Memory B cell (primary cell): ENCODE measurements around the gene MCRIP1.

ENCODE experiments used
- ATAC-seq: fragments of 150-1000 bp; cut with Tn5 transposase; 2 replicates; pipeline ENCODE4 v1.10.0; 2021; ENCODE audit warnings: low read depth, mild to moderate bottlenecking, moderate library complexity
- DNase-seq, 2 donors: peaks; one replicate each; pipeline ENCODE4 v3.0.0; 2022; ENCODE audit warnings: low spot score in 2 of 2
- H3K27ac Mint-ChIP-seq: one replicate; pipeline ENCODE4 v1.8.0; 2022; ENCODE audit warnings: mild to moderate bottlenecking, moderate library complexity, mixed read lengths
- H3K27me3 Mint-ChIP-seq: one replicate; pipeline ENCODE4 v1.8.0; 2022; ENCODE audit warnings: mixed read lengths
- H3K36me3 Mint-ChIP-seq: one replicate; pipeline ENCODE4 v1.8.0; 2022; ENCODE audit warnings: mild to moderate bottlenecking, mixed read lengths
- H3K4me1 Mint-ChIP-seq: one replicate; pipeline ENCODE4 v1.8.0; 2022; ENCODE audit warnings: mixed read lengths
- H3K4me3 Mint-ChIP-seq: one replicate; pipeline ENCODE4 v1.8.0; 2022; ENCODE audit warnings: mild to moderate bottlenecking, moderate library complexity, mixed read lengths
- H3K9me3 Mint-ChIP-seq: one replicate; pipeline ENCODE4 v1.8.0; 2022; ENCODE audit warnings: mixed read lengths

MCRIP1 gene

DNA sequence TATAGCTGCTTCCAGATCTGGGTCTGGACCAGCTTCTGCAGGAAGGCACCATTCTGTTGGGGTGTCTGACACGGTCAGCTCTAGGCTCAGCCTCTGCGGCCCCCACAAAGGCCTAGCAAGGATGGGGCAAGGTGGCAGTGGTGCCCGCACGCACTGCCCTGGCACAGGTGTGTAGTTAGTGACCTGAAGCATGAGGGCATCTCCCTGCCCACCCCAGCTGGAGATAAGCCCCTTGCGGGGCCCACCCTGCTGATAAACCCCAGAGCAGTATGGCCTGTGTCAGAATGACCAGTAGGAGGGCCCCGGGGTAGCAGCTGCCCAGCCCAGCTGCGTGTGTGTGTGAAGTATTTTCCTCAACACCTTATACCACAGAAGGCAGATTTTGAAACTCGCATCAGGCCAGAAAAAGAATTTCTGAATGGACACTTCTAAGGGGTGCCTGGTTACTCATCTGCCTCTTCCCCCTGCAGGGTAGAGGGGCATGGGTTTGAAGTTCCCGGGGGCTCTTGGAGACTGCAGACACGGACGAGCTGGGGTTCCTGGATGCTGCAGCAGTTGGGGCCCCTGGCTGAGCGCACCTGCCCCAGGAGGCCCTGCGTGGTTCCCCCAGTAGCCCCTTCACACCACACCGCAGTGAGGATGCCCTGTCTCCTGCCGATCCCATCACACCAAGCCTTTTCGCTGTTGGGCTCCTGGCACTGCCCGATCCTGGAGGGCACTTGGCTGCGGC is 33.5 kb upstream of the MCRIP1 start:
- H3K27me3 Mint-ChIP-seq, result no peaks in the 10 kb centered on the region
- ATAC-seq (no peak), DNase-seq (peak in 1 of 2 donors; percentile 40)
- no peak overlapping the region for H3K4me3 Mint-ChIP-seq
- peaks cover 26% of the 10 kb centered on the region for H3K4me1 Mint-ChIP-seq
- peak overlapping the region; percentile 75 for H3K27ac Mint-ChIP-seq
- peaks cover 9% of the 10 kb centered on the region for H3K36me3 Mint-ChIP-seq
- no peaks in the 10 kb centered on the region for H3K9me3 Mint-ChIP-seq

- Mint-ChIP-seq H3K36me3 (peaks cover 7% of the 10 kb centered on the region), H3K9me3 (no peaks in the 10 kb centered on the region), H3K4me3 (no peak overlapping the region), H3K4me1 (peaks cover 26% of the 10 kb centered on the region), H3K27me3 (no peaks in the 10 kb centered on the region), H3K27ac (no peak overlapping the region)
- ATAC-seq, result no peak
- DNase-seq, result peak; percentile 13 to 21
Observed at GRCh38 chr17:81865733-81866439, 32.8 kb upstream of the MCRIP1 start.

DNA sequence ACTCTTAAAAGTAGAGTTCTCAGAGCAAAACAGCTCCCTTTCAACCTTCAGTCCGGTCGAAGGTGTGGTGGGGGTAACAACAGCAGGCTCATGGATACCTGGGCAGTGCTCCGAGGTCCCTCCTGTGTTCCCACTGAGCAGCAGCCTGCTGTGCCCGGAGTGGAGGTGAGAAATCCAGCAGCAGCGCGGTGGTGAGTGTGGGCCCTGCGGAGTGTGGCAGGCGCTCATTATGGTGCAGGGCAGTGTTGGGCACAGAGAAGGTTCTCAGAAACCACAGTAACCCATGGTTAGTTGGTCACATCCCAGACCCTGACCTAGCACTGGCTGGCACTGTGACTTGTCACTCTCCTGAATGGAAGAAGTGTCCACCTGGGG is 32.3 kb upstream of the MCRIP1 start:
- no peak overlapping the region for H3K27ac Mint-ChIP-seq
- H3K36me3 Mint-ChIP-seq, result peaks cover 7% of the 10 kb centered on the region
- no peak overlapping the region for H3K4me3 Mint-ChIP-seq

GRCh38 chr17:81863833-81864768 is 31.0 kb upstream of the MCRIP1 start:
- peaks cover 22% of the 10 kb centered on the region for H3K4me1 Mint-ChIP-seq
- H3K4me3 Mint-ChIP-seq, result no peak overlapping the region
- ATAC-seq, result no peak
- H3K36me3 Mint-ChIP-seq, result peaks cover 8% of the 10 kb centered on the region
- H3K27me3 Mint-ChIP-seq, result no peaks in the 10 kb centered on the region
- DNase-seq, result no peak
- H3K9me3 Mint-ChIP-seq, result no peaks in the 10 kb centered on the region
- peak overlapping the region; percentile 92 for H3K27ac Mint-ChIP-seq

More for the DNA sequence above, 32.3 kb upstream of the MCRIP1 start:
- DNase-seq (no peak), ATAC-seq (no peak)
- Mint-ChIP-seq H3K27me3 (no peaks in the 10 kb centered on the region), H3K4me1 (peaks cover 26% of the 10 kb centered on the region), H3K9me3 (no peaks in the 10 kb centered on the region)

GRCh38 chr17:81863123-81863675 is 30.1 kb upstream of the MCRIP1 start:
- peaks cover 6% of the 10 kb centered on the region for H3K36me3 Mint-ChIP-seq
- no peaks in the 10 kb centered on the region for H3K9me3 Mint-ChIP-seq
- H3K4me1 Mint-ChIP-seq, result peaks cover 20% of the 10 kb centered on the region

DNA sequence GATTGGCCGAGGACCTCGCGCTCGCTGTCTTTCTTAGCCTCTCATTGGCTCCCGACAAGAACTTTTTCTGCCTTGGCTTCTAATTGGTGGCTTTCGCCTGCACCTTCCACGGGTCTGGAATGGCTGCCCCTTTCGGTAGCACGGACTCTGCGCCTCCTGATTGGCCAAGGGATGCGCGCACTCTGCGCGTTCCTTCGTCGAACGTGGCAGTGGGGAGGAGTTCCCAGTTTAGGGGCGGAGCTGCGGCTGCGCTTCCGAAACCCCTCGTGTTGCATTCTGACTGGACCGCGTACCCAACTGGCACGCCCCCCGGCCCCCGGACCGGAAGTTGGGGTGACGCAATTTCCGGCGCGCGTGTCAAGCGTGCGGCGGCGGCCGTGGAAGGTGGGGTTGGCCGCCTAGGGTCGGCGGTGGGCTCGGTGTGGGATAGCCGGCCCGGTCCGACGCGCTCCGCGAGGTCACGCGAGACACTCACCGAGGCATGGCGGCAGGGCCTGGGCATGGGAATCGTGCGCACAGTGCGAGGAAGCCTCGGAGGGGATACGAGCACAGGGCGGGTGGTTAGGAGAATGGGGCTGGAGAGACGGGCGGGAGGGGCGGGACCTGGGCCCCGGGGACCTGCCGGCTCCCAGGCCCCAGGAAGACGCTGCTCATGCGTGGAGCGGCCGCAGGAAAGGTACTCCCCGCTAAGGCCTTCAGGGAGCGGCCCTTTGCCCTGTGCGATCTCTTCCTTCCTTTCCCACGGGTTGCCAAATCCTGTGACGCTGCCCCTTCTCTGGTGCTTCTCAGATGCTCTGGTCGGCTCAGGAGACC is 27.9 kb upstream of the MCRIP1 start:
- Mint-ChIP-seq H3K27me3 (no peaks in the 10 kb centered on the region), H3K4me1 (peaks cover 9% of the 10 kb centered on the region)
- peak; percentile 76 for ATAC-seq

More at GRCh38 chr17:81863123-81863675, 30.1 kb upstream of the MCRIP1 start:
- no peaks in the 10 kb centered on the region for H3K27me3 Mint-ChIP-seq
- H3K27ac Mint-ChIP-seq, result peak overlapping the region; percentile 92
- no peak for ATAC-seq
- DNase-seq, result no peak
- H3K4me3 Mint-ChIP-seq, result peak overlapping the region; percentile 72

DNA sequence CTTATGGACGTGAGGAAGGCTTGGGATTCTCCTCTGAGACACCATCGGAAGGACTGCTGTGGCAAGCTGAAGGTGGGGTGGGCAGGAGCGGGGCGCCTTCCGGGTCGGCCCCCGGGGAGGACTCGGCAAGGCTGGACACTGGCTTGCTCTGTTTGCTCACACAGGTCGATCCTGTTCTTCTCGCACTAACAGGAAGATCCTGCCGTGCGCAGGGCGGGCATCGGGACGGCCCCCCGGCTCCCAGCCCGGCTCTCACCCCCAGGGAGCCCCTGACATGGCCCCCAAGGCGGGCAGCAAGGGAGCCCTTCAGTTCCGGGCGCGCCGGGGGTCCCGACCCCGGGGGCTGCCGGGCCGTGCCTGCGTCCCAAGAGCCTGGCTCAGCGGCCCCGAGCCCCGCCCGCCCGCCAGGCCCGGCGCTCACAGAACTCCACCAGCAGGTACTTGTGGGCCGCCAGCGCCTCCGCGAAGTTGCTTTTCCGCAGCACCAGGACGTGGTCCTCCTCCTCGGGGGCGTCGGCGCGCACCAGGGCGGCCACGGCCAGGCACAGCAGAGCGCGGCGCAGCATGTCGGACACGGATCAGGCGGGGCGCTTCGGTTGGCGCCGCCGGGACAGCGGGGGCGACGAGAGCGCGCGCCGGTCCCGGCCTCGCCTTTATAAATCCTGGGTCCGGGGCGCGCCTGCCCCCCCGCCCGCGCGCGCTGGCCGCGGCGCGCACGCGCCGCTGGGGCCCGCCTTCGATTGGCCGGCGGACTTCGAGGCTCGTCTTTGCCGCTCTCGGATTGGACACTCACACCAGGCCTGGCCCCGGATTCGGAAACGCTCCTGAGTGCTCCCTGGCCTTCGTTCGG is 27.0 kb upstream of the MCRIP1 start, which contains the start of gene P4HB:
Gene P4HB (minus strand): TSS at position 630 of the 850 bp plus-strand sequence. CDS start 64 bp downstream, at position 566.
- H3K27ac Mint-ChIP-seq, result peak within 1 kb of the TSS; percentile 95
- H3K27me3 Mint-ChIP-seq, result no peaks in the 10 kb centered on the region
- H3K9me3 Mint-ChIP-seq, result no peaks in the 10 kb centered on the region
- peak; percentile 6 for ATAC-seq
- peak within 1 kb of the TSS; percentile 86 for H3K4me3 Mint-ChIP-seq
- peaks cover 9% of the 10 kb centered on the region for H3K4me1 Mint-ChIP-seq
- peaks cover 5% of the 10 kb centered on the region for H3K36me3 Mint-ChIP-seq
- DNase-seq, result no peak

More for the DNA sequence above, 27.9 kb upstream of the MCRIP1 start:
- Mint-ChIP-seq H3K27ac (peak overlapping the region; percentile 95), H3K9me3 (no peaks in the 10 kb centered on the region), H3K36me3 (peaks cover 5% of the 10 kb centered on the region), H3K4me3 (peak overlapping the region; percentile 86)
- peak; percentile 99 for DNase-seq

- peak overlapping the region; percentile 83 for H3K4me3 Mint-ChIP-seq
- peaks cover 5% of the 10 kb centered on the region for H3K36me3 Mint-ChIP-seq
- peaks cover 9% of the 10 kb centered on the region for H3K4me1 Mint-ChIP-seq
- H3K27me3 Mint-ChIP-seq, result no peaks in the 10 kb centered on the region
- H3K27ac Mint-ChIP-seq, result peak overlapping the region; percentile 51
- H3K9me3 Mint-ChIP-seq, result no peaks in the 10 kb centered on the region
- ATAC-seq (no peak), DNase-seq (no peak)
Observed at GRCh38 chr17:81858967-81859905, 26.1 kb upstream of the MCRIP1 start.

DNA sequence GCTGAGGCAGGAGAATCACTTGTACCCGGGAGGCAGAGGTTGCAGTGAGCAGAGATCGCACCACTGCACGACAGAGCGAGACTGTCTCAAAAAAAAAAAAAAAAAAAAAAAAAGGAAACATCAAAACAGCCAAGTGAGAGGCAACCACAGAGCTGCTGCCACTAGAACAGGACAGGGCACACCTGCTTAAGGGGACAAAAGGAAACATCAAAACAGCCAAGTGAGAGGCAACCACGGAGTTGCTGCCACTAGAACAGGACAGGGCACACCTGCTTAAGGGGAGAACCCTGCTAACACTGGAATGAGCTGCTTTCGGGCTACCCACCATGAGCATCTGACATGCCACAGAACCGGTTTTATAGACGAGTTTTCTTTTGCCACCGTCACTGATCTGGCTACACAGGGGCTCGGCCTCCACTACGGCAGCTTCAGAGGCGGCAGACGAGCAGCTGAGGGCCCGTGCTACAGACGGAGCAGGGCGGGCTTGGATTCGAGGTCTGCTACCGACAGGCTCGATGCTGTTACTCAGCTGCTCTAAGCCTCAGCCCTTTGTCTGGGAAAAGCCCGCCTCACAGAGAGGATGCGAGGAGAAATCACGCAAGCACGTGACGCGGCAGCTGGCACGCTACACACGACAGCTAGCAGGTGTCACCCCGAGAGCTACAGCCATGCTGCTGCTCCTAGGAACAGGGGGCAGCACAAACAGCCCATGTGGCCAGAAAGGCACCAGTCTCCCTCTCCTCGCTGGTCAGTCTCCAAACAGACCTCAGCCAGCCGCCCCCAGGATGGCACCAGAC is 25.3 kb upstream of the MCRIP1 start:
- Mint-ChIP-seq H3K27me3 (no peaks in the 10 kb centered on the region), H3K4me1 (peaks cover 9% of the 10 kb centered on the region), H3K9me3 (no peaks in the 10 kb centered on the region), H3K4me3 (no peak overlapping the region), H3K27ac (no peak overlapping the region), H3K36me3 (peaks cover 7% of the 10 kb centered on the region)
- no peak for DNase-seq
- no peak for ATAC-seq

DNA sequence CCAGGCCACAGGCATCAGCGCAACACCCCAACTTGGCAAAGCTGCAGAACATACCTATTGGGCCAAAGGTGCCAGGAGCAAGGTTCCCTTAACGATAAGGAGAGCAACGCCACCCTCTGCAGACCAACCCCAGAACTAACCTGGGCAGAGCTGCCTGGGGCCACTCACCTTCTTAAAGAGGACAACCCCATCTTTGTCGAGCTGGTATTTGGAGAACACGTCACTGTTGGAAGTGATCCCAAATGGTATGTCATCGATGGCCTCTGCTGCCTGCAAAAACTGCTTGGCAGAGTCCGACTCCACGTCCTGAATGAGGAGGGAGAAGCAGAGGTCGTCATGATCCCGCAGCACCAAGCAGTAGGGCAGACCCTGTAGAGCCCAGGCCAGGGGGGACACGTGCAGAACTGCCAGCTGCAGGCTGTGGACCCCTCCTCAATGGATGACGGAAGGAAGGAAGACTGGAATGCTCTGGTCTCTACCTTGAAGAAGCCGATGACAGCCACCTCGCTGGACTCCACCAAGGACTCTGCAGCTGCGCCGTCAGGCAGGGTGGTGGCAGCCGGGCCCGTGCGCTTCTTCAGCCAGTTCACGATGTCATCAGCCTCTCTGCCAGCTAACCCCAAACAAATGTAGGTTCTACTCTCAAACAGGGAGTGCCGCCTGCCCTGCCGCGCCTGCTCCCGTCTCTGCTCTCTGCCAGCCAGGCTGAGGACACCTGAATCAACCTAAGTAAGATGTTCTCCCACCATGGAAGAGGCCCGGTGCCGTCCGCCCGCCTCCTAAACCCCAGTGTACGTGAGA is 22.1 kb upstream of the MCRIP1 start:
- no peak overlapping the region for H3K27ac Mint-ChIP-seq
- H3K36me3 Mint-ChIP-seq, result peaks cover 14% of the 10 kb centered on the region
- no peak for DNase-seq
- H3K27me3 Mint-ChIP-seq, result no peaks in the 10 kb centered on the region
- no peak overlapping the region for H3K4me3 Mint-ChIP-seq
- H3K4me1 Mint-ChIP-seq, result peaks cover 6% of the 10 kb centered on the region
- no peaks in the 10 kb centered on the region for H3K9me3 Mint-ChIP-seq
- ATAC-seq, result peak; percentile 52
